CD4-positive, alpha-beta T cell (primary cell): ENCODE results near the gene ADAMTSL1. TPM values are rescaled to one million over a fixed set of nuclear protein-coding genes. Genes with fewer than 3 reads are reported as not detected.

Experiments used
- ATAC-seq: fragments of 200-7000 bp; cut with Tn5 transposase; one replicate; pipeline ENCODE4 v1.10.0; 2022; ENCODE audit warnings: mild to moderate bottlenecking; ENCODE audit not compliant: poor library complexity
- CTCF ChIA-PET: fragments of 350-600 bp; sonication (Branson Sonifier 250); formaldehyde crosslinking; loops from one replicate; lab custom pipeline; 2021; ENCODE audit warnings: antibody characterized with exemption, inconsistent platforms; lab: Charles Lee
- POLR2A ChIA-PET: fragments of 350-600 bp; sonication (Branson Sonifier 250); formaldehyde crosslinking; loops from one replicate; lab custom pipeline; 2021; ENCODE audit warnings: antibody characterized with exemption, inconsistent platforms; lab: Charles Lee
- DNase-seq, 14 experiments: peaks; one replicate each; pipeline ENCODE4 v3.0.0-alpha.2; 2013 to 2020; ENCODE audit warnings: mixed read lengths in 2 of 14
- H3K27ac ChIP-seq, 2 donors: one replicate each; pipeline versions ENCODE4 v1.5.1 to v1.7.0; 2013; ENCODE audit warnings: low read length in 2 of 2, low read depth in 1 of 2, mild to moderate bottlenecking in 1 of 2
- H3K27me3 ChIP-seq, 2 experiments: 1 replicate in 1 of 2; 2 replicates in 1 of 2; pipeline versions ENCODE4 v1.6.1 to v1.7.0; 2013; ENCODE audit warnings: low read length in 2 of 2, control low read depth in 1 of 2, mild to moderate bottlenecking in 1 of 2, moderate library complexity in 1 of 2; ENCODE audit not compliant: insufficient read depth in 2 of 2, control insufficient read depth in 1 of 2
- H3K36me3 ChIP-seq: one replicate; pipeline ENCODE4 v1.6.1; 2013; ENCODE audit warnings: low read length, control low read depth; ENCODE audit not compliant: insufficient read depth
- H3K4me1 ChIP-seq: one replicate; pipeline ENCODE4 v1.6.1; 2013; ENCODE audit warnings: low read length, control low read depth; ENCODE audit not compliant: insufficient read depth
- H3K4me3 ChIP-seq: one replicate; pipeline ENCODE4 v1.5.1; 2013; ENCODE audit warnings: mild to moderate bottlenecking, low read length, moderate library complexity
- H3K9me3 ChIP-seq, 2 experiments: 1 replicate in 1 of 2; 2 replicates in 1 of 2; pipeline versions ENCODE4 v1.6.1 to v1.7.0; 2013; ENCODE audit warnings: low read length in 2 of 2, mild to moderate bottlenecking in 2 of 2, control low read depth in 1 of 2, moderate library complexity in 1 of 2; ENCODE audit not compliant: control insufficient read depth in 1 of 2, insufficient read depth in 1 of 2
- H3K27ac Mint-ChIP-seq: one replicate; pipeline ENCODE4 v1.8.0; 2020; ENCODE audit warnings: mixed read lengths
- H3K27me3 Mint-ChIP-seq: one replicate; pipeline ENCODE4 v1.8.0; 2021; ENCODE audit warnings: mixed read lengths
- H3K36me3 Mint-ChIP-seq: one replicate; pipeline ENCODE4 v1.8.0; 2021; ENCODE audit warnings: low read depth, mixed read lengths
- H3K4me1 Mint-ChIP-seq: one replicate; pipeline ENCODE4 v1.8.0; 2021; ENCODE audit warnings: low read depth, mixed read lengths
- H3K4me3 Mint-ChIP-seq: one replicate; pipeline ENCODE4 v1.8.0; 2020; ENCODE audit warnings: mild to moderate bottlenecking, mixed read lengths
- H3K9me3 Mint-ChIP-seq: one replicate; pipeline ENCODE4 v1.8.0; 2020; ENCODE audit warnings: mixed read lengths
- CTCF ChIP-seq: fragments of 200-600 bp; IDR thresholded peaks from one replicate; pipeline ENCODE4 v1.8.0; 2022; ENCODE audit warnings: antibody characterized with exemption, mild to moderate bottlenecking
- intact Hi-C, 2 experiments: fragments of 100-400 bp; cut with DNase I in 1 of 2; cut with micrococcal nuclease in 1 of 2; formaldehyde crosslinking; loops; one replicate each; pipeline versions ENCODE4 v1.15.1 to v1.9.0; 2023 to 2025; cut with DNase I, micrococcal nuclease
- total RNA-seq, 174 experiments: library from RNA in 2 of 174; stranded (reverse) in 2 of 174; gene quantifications; one replicate each; pipeline ENCODE4 v1.2.3 and lab custom pipeline; 2021 to 2026

ADAMTSL1 gene
- total RNA-seq, 2 experiments from 2014 or later = not detected

GRCh38 chr9:18467696-18468095, 6.3 kb upstream of the ADAMTSL1 start:
- Mint-ChIP-seq H3K36me3 (no peaks in the 10 kb centered on the region), H3K27me3 (peaks cover 4% of the 10 kb centered on the region), H3K9me3 (no peaks in the 10 kb centered on the region), H3K27ac (no peak overlapping the region), H3K4me3 (no peak overlapping the region), H3K4me1 (no peaks in the 10 kb centered on the region)
- Histone ChIP-seq H3K36me3 (no peaks in the 10 kb centered on the region), H3K9me3 (no peaks in the 10 kb centered on the region), H3K27ac (no peak overlapping the region), H3K4me1 (no peaks in the 10 kb centered on the region), H3K27me3 (no peaks in the 10 kb centered on the region), H3K4me3 (no peak overlapping the region)
- ChIA-PET CTCF (no interaction called here), POLR2A (no interaction called here)
- intact Hi-C loops = no loop called here
- no peak for TF ChIP-seq CTCF
- no peak for ATAC-seq
- DNase-seq = no peak

GRCh38 chr9:18472435-18472834, 1.5 kb upstream of the ADAMTSL1 start:
- H3K9me3 Mint-ChIP-seq = no peaks in the 10 kb centered on the region
- H3K27ac ChIP-seq = no peak overlapping the region
- H3K9me3 ChIP-seq = no peaks in the 10 kb centered on the region
- no peaks in the 10 kb centered on the region for H3K4me1 Mint-ChIP-seq
- ChIA-PET CTCF (no interaction called here), POLR2A (no interaction called here)
- H3K27ac Mint-ChIP-seq = no peak overlapping the region
- H3K4me3 ChIP-seq = no peak overlapping the region
- intact Hi-C loops = loop anchor here in 1 of 2 experiments (10.0 kb wide), 1 partner anchor 62 kb away; no protein-coding TSS in a partner anchor
- H3K36me3 ChIP-seq = no peaks in the 10 kb centered on the region
- H3K4me1 ChIP-seq = no peaks in the 10 kb centered on the region
- H3K36me3 Mint-ChIP-seq = no peaks in the 10 kb centered on the region
- no peak overlapping the region for H3K4me3 Mint-ChIP-seq
- peaks cover 0 to 5% of the 10 kb centered on the region in 2 experiments for H3K27me3 ChIP-seq
- TF ChIP-seq CTCF = no peak
- ATAC-seq (no peak), DNase-seq (no peak)
- H3K27me3 Mint-ChIP-seq = peaks cover 27% of the 10 kb centered on the region

- DNase-seq = no peak
- POLR2A ChIA-PET = no interaction called here
- no peaks in the 10 kb centered on the region for H3K9me3 ChIP-seq
- Mint-ChIP-seq H3K36me3 (no peaks in the 10 kb centered on the region), H3K27ac (no peak overlapping the region), H3K4me1 (no peaks in the 10 kb centered on the region), H3K4me3 (no peak overlapping the region), H3K9me3 (no peaks in the 10 kb centered on the region), H3K27me3 (peaks cover 30% of the 10 kb centered on the region)
- no peak overlapping the region for H3K4me3 ChIP-seq
- ATAC-seq = no peak
- intact Hi-C loops = loop anchor here in 1 of 2 experiments (10.0 kb wide), 1 partner anchor 62 kb away; no protein-coding TSS in a partner anchor
- no peak overlapping the region for H3K27ac ChIP-seq
- CTCF ChIA-PET = no interaction called here
- no peaks in the 10 kb centered on the region for H3K36me3 ChIP-seq
- H3K27me3 ChIP-seq = peaks cover 0 to 5% of the 10 kb centered on the region in 2 experiments
- no peak for TF ChIP-seq CTCF
- H3K4me1 ChIP-seq = no peaks in the 10 kb centered on the region
Observed at GRCh38 chr9:18472841-18473251, 1.1 kb upstream of the ADAMTSL1 start.
